GM23338 (cell line): Measurements from ENCODE around the gene HMCES.

Source experiments
- CREB1 ChIP-seq: fragments of 250-450 bp; sonication (Bioruptor Pico); IDR thresholded peaks from 2 replicates; pipeline ENCODE4 v1.5.0; 2020; ENCODE audit warnings: low read depth, mild to moderate bottlenecking, moderate library complexity
- EZH2 ChIP-seq: fragments of 200-600 bp; sonication (generic); IDR thresholded peaks from one replicate; pipeline ENCODE4 v1.8.0; 2017; ENCODE audit warnings: antibody characterized with exemption, mild to moderate bottlenecking, low read depth; ENCODE audit not compliant: unreplicated experiment
- EZH2phosphoT487 ChIP-seq: fragments of 200-600 bp; sonication (generic); IDR thresholded peaks from one replicate; pipeline ENCODE4 v1.8.1; 2018; ENCODE audit warnings: antibody characterized with exemption; ENCODE audit not compliant: unreplicated experiment
- JUNB ChIP-seq: IDR thresholded peaks from one replicate; pipeline ENCODE4 v1.6.1; 2016; ENCODE audit warnings: antibody characterized with exemption; ENCODE audit not compliant: unreplicated experiment
- POLR2AphosphoS5 ChIP-seq: IDR thresholded peaks from 2 replicates; pipeline ENCODE4 v1.6.1; 2016; ENCODE audit warnings: antibody characterized with exemption, low read depth
- TF ChIP-seq, protein P1 (sequence below), 2 experiments: fragments of 200-600 bp in 1 of 2; sonication (generic) in 1 of 2; conservative IDR thresholded peaks; 2 replicates each; pipeline versions ENCODE4 v1.5.1 to v1.6.1; 2016 to 2017; ENCODE audit warnings: antibody characterized with exemption in 2 of 2, low read depth in 2 of 2, mild to moderate bottlenecking in 2 of 2, moderate library complexity in 1 of 2

DNA sequence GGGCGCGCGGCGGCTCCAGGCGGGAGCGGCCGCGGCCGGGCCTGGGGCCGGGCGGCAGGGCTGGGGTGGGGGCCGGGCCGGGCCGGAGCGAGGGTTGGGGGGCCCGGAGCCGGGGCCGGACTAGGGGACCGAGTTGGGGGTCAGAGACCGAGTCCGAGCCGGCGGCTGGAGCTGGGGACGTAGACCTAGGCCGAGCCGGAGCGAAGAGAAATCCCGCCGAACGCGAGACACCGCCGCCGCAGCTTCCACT lies 37.3 kb downstream of the HMCES start:
- TF ChIP-seq JUNB (no peak), EZH2 (no peak), POLR2AphosphoS5 (no peak), EZH2phosphoT487 (no peak), CREB1 (no peak)
- TF ChIP-seq, protein P1, sequence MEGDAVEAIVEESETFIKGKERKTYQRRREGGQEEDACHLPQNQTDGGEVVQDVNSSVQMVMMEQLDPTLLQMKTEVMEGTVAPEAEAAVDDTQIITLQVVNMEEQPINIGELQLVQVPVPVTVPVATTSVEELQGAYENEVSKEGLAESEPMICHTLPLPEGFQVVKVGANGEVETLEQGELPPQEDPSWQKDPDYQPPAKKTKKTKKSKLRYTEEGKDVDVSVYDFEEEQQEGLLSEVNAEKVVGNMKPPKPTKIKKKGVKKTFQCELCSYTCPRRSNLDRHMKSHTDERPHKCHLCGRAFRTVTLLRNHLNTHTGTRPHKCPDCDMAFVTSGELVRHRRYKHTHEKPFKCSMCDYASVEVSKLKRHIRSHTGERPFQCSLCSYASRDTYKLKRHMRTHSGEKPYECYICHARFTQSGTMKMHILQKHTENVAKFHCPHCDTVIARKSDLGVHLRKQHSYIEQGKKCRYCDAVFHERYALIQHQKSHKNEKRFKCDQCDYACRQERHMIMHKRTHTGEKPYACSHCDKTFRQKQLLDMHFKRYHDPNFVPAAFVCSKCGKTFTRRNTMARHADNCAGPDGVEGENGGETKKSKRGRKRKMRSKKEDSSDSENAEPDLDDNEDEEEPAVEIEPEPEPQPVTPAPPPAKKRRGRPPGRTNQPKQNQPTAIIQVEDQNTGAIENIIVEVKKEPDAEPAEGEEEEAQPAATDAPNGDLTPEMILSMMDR (conservative IDR thresholded peaks at IDR 0.05; ENCODE audit: low read depth in 2 of 2), result no peak
